GM18526 (cell line): ENCODE results near the gene ST6GALNAC3.

ENCODE experiments used
- POLR2A ChIP-seq: IDR thresholded peaks from 3 replicates; pipeline ENCODE4 v1.6.1; 2011; ENCODE audit not compliant: insufficient read length; ENCODE audit errors: extremely low read depth

The ST6GALNAC3 gene

DNA sequence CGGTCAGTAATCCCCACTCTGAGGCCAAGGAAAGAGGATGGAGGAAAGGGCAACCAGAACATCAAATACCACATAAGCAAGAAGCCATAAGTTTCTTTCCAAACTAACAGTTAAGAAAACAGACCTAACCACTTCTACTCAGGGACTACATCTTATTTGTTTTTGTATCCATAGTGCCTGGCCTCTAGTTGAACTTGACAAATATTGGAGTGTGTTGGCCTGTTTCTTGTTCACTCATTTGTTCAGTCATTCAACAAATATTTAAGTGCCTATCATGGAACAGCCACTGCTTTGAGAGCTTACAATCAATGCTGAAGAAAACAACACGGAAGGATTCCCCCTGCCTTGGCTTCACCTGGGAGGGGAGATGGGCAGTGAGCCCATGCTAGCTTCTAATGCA lies 69.7 kb downstream of the ST6GALNAC3 start:
- TF ChIP-seq POLR2A = no peak

DNA sequence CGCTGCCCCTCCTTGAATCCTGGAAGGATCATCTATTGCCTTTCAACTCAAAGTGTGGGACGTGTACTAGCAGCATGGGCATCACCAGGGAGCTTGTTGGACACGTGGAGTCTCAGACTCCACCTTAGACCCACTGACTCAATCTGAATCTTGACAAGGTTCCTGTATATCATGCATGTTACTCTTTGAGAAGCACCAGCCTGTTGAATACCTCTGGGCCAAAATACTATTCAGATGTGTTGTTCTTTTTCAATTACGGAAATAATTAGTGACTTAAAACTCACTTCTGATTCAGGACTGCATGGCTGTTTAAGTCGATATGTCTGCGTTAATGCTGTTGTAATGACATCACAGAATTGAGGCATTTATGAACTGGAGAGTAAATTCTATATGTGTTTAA lies 70.8 kb downstream of the ST6GALNAC3 start:
- no peak for TF ChIP-seq POLR2A

DNA sequence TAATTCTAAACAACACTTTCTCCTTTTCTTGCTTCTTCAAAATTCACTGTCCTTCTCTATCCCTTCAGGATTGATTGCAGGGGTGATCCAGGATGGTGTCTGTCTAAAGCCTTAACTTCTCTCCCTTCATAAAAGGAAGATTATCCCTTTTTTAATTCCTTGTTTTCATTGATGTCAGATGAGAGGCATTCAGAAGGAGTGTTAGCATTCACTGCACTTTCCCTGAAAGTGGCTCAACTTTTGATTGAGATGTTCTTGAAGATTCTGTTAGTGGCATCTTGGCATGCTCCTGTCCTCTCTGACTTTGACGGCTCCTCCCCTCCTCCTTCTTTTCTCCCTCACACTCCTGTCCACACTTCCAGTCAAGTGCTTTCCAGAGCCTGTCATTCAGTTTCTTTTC lies 71.6 kb downstream of the ST6GALNAC3 start:
- no peak for TF ChIP-seq POLR2A

DNA sequence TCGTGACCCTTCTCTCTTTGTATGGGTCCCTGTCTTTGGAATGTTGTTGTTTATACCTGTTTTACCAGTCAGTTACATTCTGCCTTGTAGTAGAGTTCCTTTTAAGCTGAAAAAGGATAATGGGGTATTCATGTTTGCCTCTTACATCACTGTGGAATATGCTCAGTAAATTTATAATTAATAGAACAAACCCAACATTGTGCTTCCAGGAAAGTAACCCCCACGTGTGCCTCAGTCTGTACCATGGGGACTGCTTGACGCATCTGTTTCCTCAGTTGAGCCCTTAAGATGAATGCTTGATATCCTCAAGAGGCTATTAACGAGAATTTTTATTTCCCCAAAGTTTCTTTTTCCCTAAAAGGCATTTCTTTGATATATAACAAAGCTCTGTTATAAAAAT lies 73.4 kb downstream of the ST6GALNAC3 start:
- no peak for TF ChIP-seq POLR2A

DNA sequence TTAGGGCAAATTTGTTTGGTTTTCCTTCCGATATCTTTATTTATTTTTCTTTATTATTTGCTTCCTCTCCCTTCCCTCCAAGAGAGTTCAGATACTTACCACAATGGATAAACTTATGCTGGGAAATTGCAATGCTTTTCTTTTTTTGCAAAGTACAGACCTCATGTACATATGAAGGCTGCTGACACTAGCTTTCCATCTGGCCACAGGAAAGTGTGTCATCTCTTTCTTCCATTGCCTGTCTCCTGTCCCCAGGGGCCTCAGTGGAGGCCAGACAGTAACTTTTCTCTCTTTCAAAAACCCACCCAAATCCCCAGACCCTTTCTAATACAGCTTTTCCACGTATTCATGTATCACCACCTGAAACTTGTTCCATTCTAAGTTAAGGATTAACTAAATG lies 73.9 kb downstream of the ST6GALNAC3 start:
- TF ChIP-seq POLR2A = no peak

DNA sequence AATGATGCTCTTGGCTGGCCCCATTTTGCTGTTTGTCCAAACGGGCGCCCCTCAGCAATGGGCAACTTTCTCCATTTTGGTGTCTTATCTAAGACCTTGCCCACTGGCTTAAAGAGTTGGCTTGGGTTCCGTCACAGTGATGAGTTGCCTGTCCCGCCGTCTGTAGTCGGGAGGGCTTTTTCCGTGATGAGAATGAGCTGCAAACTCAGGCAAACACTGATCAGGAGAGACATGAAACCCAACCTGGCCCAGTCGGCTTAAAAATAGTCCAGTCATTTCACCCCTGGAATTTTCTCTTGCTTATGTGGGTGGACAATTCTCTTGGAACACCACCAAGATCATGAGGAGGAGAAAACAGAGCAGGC lies 79.3 kb downstream of the ST6GALNAC3 start:
- TF ChIP-seq POLR2A = no peak

DNA sequence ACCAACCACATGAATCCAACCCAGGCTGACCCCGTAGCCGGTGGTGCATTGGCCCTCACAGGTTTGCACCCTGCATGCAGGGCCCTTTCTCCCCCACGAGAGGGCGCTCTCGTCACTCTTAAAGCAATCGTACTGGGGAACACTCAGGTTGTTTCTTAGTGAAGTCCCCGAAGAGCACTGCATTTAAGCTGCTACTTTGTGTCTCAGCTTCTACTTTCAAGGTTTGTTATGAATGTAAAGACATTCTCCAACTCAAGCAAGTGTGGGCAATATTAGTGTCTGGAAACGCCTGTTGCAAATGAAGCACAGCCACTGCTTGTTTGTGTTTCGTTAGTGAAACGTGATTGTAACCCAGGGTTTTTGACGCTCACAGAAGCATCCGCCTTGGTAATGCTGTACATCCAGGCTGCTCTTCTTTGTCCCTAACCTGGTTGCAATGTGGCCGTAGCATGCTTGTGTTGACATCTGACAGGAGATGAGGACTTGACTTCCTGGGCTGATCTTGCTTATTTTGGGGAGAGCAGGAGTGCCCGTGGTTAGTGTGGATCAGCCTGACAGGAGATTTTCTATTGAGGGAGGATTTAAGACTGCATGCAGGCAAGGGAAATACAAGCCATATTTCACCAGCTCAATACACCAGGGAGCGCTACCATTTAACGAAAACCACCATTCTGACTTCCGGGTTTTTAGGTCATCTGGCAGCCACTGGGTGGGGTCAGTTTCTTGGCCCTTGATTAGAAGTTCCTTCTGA lies 79.8 kb downstream of the ST6GALNAC3 start:
- TF ChIP-seq POLR2A = no peak

DNA sequence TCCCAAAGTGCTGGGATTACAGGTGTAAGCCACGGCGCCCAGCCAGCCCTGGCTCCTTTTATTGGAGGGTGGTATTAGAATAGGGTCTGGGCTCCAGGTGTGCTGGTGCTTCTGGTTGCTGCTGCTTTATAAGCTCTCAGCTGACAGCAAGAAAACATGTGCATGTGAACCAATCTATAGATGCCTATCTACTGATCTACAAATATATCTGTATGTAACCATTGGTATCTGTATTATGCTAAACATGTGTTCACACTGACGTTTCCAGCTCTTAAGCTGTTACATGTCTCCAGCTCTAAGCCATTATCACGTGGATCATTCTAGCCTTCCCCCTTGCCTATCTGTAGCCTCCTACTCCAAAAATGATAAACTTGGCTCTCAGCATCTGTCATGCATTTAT lies 82.4 kb downstream of the ST6GALNAC3 start:
- TF ChIP-seq POLR2A = no peak

DNA sequence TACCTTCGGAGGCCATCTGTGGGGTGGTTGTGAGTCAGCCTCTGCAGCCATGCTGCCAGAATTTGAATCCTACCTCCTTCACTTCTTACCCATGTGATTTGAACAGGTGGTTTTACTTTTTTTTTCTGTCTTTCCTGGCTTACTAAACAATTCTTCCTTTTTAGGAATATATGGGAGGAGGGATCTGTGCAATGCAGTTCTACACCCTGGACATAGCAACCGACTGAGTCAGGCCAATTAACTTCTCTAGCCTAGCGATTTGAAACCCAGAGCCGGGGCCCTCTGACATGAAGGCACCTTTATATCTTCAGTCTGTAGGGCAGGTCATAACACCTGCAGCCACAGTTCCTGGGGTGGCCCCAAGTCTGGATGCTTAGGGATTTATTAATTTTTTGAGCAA lies 83.6 kb downstream of the ST6GALNAC3 start:
- no peak for TF ChIP-seq POLR2A

DNA sequence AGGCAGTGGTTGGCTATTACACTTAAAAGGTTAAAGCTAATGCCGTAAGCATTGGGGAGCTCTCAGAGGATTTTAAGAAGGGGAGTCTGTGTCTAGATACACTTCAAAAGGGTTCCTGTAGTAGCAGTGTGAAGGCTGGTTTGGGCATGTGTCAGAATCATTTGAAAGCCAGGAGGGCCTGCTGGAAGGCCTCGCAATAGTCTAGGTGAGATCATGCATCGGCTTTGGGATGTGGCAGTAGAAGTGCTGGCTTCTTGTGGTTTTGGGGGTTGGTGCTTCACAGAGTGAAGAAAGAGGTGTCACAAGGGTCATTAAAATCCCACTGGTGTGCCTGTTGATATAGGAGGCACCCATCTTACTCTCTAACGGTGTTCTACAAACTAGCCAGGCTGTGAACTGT lies 85.7 kb downstream of the ST6GALNAC3 start:
- no peak for TF ChIP-seq POLR2A

DNA sequence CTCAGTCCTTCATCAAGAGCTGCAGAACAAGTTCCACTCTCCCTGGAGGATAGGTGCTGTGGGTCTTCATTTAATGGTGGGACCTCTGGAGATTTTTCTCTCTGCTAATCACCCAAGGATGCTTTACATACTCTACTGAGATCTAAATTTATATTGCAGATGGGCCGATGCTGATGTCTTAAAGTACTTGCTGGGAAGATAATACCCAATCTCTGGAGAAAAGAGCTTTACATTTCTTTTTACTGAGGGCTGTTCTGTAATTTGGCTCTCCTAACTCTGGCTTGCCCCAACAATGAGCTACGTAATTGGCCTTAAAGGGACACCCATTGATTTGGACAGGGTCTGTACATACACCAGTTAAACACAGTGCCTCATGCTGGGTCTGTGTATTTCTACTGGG lies 86.9 kb downstream of the ST6GALNAC3 start:
- no peak for TF ChIP-seq POLR2A

DNA sequence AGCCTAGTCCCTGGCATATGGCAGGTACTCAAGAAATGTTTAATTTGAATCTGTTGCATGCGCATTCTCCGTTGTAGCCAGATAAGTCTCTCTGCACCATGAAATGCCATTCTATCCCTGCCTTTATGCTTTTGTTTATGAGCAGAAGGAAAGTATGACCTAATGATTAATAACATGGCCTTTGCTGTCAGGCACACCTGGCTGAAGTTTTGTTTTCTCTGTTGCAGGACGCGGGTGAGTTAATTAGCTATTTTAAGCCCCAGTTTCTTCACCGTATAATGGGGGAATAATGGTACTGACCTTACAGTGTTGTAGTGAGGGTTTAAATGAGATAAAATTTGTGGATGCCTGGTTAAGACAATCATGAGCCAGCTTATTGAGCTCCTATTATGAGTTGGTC lies 87.7 kb downstream of the ST6GALNAC3 start:
- TF ChIP-seq POLR2A = no peak

DNA sequence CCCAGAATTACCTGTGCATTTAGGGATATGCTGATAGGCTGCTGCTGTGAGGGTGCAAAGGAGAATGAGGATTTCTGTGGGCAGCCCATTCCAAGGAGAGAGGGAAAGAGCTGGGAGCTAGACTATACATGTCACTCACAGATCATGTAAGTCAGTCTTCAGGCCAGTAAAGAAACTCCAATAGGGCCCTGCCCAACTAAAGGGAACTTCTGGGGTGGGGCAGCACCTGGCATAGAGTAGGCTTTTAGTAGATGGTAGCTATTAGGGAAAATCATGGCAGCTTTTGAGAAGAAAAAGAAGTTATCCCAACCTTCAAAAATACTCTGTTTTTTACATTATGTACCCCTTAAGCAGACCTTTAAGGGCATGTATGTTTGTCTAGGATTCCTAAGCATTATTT lies 89.6 kb downstream of the ST6GALNAC3 start:
- TF ChIP-seq POLR2A = no peak

DNA sequence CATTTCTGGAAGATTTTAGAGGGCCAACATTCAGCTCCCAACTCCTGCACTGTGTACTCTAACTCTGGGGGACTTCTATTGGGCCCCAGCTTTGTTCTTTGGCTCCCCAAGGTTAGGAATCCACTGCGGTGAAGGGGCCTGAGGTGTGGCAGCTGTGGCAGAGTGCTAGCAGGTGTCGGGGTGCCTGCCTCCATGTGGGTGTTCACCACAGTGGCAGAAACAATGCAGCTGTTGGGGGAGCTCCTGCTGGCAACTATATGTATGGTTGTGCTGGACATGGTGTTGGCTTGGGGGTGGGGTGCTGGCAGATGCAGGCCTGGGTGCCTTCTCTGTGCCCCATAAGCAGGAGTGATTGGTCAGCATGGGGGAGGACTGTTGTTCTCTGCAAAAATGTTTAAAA lies 95.5 kb downstream of the ST6GALNAC3 start:
- TF ChIP-seq POLR2A = no peak

DNA sequence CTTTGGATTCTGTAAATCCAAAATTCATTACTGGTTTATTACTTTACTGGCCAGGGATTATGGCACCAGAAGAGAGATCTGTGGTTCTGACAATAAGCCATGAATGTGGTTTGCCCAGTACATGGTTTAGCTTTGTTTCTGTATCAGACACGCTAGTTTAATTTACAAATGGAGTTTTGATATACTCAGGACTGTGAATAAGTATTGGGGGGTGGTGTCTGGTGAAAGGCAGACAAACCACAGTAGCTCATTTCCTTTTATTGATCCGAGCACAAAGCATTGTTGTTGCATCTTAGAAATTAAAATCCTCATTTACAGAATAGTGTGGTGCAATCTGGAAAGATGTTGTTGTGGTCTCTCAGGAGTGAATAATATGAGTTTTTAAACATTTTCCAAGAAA lies 96.0 kb downstream of the ST6GALNAC3 start:
- no peak for TF ChIP-seq POLR2A

DNA sequence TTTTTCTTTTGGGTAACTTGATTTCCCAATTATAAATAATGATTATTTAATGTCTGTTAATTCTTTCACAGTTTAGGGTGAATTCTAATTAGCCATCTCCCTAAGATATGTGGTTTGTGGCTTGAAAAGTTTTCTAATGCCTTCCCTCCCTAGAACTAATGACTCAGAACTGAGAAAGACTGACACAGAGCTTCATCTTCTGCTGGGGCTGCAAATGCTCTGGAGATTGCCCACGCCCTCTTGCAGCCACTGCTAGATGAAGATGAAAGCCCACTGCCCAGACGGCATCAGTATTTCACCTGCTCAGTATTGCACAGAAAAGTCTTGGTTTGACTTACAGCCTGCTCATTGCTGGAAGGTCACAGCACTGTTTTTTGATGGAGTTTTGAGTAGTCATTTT lies 101.5 kb downstream of the ST6GALNAC3 start:
- TF ChIP-seq POLR2A = no peak

DNA sequence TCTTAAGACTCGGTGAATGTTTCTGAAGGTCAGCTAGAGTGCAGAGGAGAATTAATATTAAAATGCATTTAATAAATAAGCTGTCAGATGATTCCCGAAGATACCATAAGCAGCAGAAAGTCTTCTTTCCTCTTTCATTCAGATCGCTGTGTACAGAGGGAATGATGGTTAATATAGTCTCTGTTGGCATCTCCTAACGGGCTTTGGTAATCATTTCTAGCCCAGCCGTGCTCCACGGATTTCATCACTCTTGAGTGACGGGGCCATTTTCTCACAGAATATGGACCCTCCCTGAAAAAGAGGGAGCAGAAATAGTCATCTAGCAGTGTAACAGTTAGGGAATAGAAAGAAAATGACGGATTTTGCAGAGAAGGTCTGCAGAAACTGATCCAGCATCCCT lies 103.1 kb downstream of the ST6GALNAC3 start:
- no peak for TF ChIP-seq POLR2A

DNA sequence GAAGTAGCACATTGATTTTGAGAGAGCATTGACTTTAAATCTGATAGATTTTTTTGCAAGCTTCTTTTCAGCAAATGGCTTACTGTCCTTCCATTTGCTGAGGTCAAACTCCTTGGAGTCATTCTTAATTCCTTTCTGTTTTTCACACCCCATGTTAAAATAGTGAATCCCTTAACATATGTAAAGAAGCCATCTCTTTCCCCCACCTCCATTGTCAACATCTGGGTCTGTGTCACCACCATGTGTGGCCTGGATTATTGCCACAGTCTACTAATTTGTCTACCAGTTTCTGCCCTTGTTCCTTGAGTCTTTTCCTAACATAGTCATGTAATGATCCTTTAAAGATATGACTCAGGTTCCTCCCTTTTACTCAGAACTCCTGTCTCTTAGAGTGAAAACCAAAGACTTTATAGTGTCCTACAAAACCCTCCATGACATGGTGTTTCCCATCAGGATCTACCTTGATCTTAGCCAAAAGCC lies 104.7 kb downstream of the ST6GALNAC3 start:
- no peak for TF ChIP-seq POLR2A

DNA sequence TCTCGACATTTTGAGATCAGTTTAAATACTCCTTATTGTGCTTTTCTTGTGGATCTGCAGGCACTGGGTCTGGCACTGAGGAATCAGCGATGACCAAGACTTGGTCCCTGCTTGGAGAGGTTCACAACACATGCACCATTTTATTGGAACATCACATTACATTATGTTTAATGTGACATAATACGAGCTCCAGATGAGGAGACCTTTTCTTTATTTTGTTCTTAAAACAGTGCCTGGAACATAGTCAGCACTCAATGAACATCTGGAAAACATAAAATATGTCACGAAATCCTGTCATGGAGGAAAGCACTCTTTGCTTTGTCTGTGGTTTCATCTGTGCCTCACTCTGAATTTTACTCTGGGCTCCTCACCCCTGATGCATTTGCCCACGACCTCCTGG lies 110.7 kb downstream of the ST6GALNAC3 start:
- no peak for TF ChIP-seq POLR2A
